HG03095 (cell line): ENCODE results near the gene ADGRG1.
"Not testable (repeated sequence)": the region's sequence is repeated elsewhere in the genome, so short reads cannot be mapped to it uniquely, and the experiment has no call there.

Experiments used
- ATAC-seq: cut with Tn5 transposase; IDR thresholded peaks from one replicate; pipeline ENCODE4 v1.9.1; 2021; ENCODE audit warnings: moderate library complexity; ENCODE audit not compliant: unreplicated experiment

ADGRG1 gene

GRCh38 chr16:57628008-57628781 lies at the start of gene ADGRG1:
TSS of gene ADGRG1 (plus strand) at chr16:57628630. CDS start at chr16:57650288, 21,658 bp downstream.
- ATAC-seq, result peak; percentile 43

GRCh38 chr16:57579361-57579665 lies 49.1 kb upstream of the ADGRG1 start:
- no peak for ATAC-seq

- ATAC-seq, result no peak
These were observed 43.3 kb upstream of the ADGRG1 start for GRCh38 chr16:57585051-57585687.

- ATAC-seq, result no peak
These were observed 39.6 kb upstream of the ADGRG1 start for GRCh38 chr16:57588831-57589230.

GRCh38 chr16:57589374-57589773 lies 39.1 kb upstream of the ADGRG1 start:
- no peak for ATAC-seq

- ATAC-seq, result no peak
These were observed 37.8 kb upstream of the ADGRG1 start for GRCh38 chr16:57590654-57591085.

GRCh38 chr16:57591086-57591869 lies 37.2 kb upstream of the ADGRG1 start:
- peak; percentile 75 for ATAC-seq

GRCh38 chr16:57591870-57592485 lies 36.5 kb upstream of the ADGRG1 start:
- ATAC-seq, result no peak

- ATAC-seq, result no peak
These were observed 35.8 kb upstream of the ADGRG1 start for GRCh38 chr16:57592591-57593003.

GRCh38 chr16:57593021-57593420 lies 35.4 kb upstream of the ADGRG1 start:
- ATAC-seq, result no peak

GRCh38 chr16:57593990-57594389 lies 34.4 kb upstream of the ADGRG1 start:
- ATAC-seq, result no peak

GRCh38 chr16:57594531-57595031 lies 33.8 kb upstream of the ADGRG1 start:
- ATAC-seq, result no peak

- not testable (repeated sequence) for ATAC-seq
These were observed 32.2 kb upstream of the ADGRG1 start for GRCh38 chr16:57596234-57596633.

- no peak for ATAC-seq
These were observed 30.0 kb upstream of the ADGRG1 start for GRCh38 chr16:57598437-57598836.

GRCh38 chr16:57600048-57600835 lies 28.2 kb upstream of the ADGRG1 start:
- ATAC-seq, result no peak

GRCh38 chr16:57600952-57601580 lies 27.4 kb upstream of the ADGRG1 start:
- no peak for ATAC-seq

- ATAC-seq, result peak; percentile 78
These were observed 26.5 kb upstream of the ADGRG1 start for GRCh38 chr16:57601801-57602478.

GRCh38 chr16:57603115-57604024 lies 25.1 kb upstream of the ADGRG1 start:
- no peak for ATAC-seq
